Psoas muscle (tissue), 8 donors: ENCODE results near the gene COL17A1. TPM values are rescaled to one million over a fixed set of nuclear protein-coding genes. Genes with fewer than 3 reads are reported as not detected.

Source experiments
- ATAC-seq, 4 donors: fragments of 200-7000 bp; cut with Tn5 transposase; one replicate each; pipeline ENCODE4 v1.9.1; 2020; ENCODE audit warnings: moderate library complexity in 3 of 4, mild to moderate bottlenecking in 2 of 4
- DNase-seq, 2 donors: peaks; one replicate each; pipeline ENCODE4 v3.0.0-alpha.2; 2020
- H3K27ac ChIP-seq: fragments of 200-600 bp; one replicate; pipeline ENCODE4 v1.8.0; 2022
- H3K27me3 ChIP-seq, 3 donors: fragments of 200-600 bp in 1 of 3; one replicate each; pipeline versions ENCODE4 v1.6.1 to v1.8.0; 2013 to 2022; ENCODE audit warnings: low read length in 2 of 3, mild to moderate bottlenecking in 2 of 3, moderate library complexity in 1 of 3; ENCODE audit not compliant: insufficient read depth in 3 of 3
- H3K36me3 ChIP-seq, 2 donors: fragments of 200-600 bp in 1 of 2; one replicate each; pipeline versions ENCODE4 v1.6.1 to v1.8.0; 2013 to 2022; ENCODE audit warnings: low read depth in 1 of 2, mild to moderate bottlenecking in 1 of 2, moderate library complexity in 1 of 2; ENCODE audit not compliant: insufficient read depth in 1 of 2
- H3K4me1 ChIP-seq: fragments of 200-600 bp; one replicate; pipeline ENCODE4 v1.8.0; 2022
- H3K4me3 ChIP-seq: fragments of 200-600 bp; one replicate; pipeline ENCODE4 v1.8.0; 2022; ENCODE audit warnings: mild to moderate bottlenecking
- H3K9me3 ChIP-seq: fragments of 200-600 bp; one replicate; pipeline ENCODE4 v1.8.0; 2022
- WGBS, 3 donors: extraction: QIAGEN DNeasy Blood & Tissue Kit; methylation state at CpG; one replicate each; pipeline versions ENCODE4 v1.1.6 to v1.1.7; 2013; 5-methylcytosine and 5-hydroxymethylcytosine counted together
- intact Hi-C, 2 donors: fragments of 100-400 bp; cut with DNase I; formaldehyde crosslinking; loops; one replicate each; pipeline versions ENCODE4 v1.11.0 to v1.14.2; 2022
- polyA plus RNA-seq, 3 donors: library from polyadenylated mRNA; stranded (reverse); fragments of 200-250 nt; gene quantifications; one replicate each; pipeline ENCODE4 v1.2.3, GENCODE V29; 2013
- total RNA-seq, 4 donors: library from RNA; stranded (reverse); fragmentation: NEBNext Ultra II Directional in 2 of 4; extraction: Animal tissue kit (Norgen Biotek cat#: 25700) in 2 of 4; gene quantifications; one replicate each; pipeline versions ENCODE4 v1.2.1 to v1.2.4, GENCODE V29; 2021 to 2023
- TF ChIP-seq, protein P1 (sequence below): fragments of 200-600 bp; IDR thresholded peaks from one replicate; pipeline ENCODE4 v1.8.0; 2022; ENCODE audit warnings: antibody characterized with exemption
- donor health status: healthy with polysubstance abuse.
- donor health status: DM: no; HTN: no; CAD: no; lungs with moderate emphysema.
- donor health status: Bipolar disorder and iron deficiency.
- donor health status: healthy.
- donor health status: DM: yes; HTN: yes; CAD: no.
- donor health status: DM: no; HTN: no; CAD: no.
- donor health status: DM: no; HTN: no; CAD: no.
- donor health status: DM: yes; HTN: yes; CAD: no.

The COL17A1 gene
- total and polyA plus RNA-seq, 7 donors, result 0.01 to 0.18 (median 0.06) TPM; not detected in 3

DNA sequence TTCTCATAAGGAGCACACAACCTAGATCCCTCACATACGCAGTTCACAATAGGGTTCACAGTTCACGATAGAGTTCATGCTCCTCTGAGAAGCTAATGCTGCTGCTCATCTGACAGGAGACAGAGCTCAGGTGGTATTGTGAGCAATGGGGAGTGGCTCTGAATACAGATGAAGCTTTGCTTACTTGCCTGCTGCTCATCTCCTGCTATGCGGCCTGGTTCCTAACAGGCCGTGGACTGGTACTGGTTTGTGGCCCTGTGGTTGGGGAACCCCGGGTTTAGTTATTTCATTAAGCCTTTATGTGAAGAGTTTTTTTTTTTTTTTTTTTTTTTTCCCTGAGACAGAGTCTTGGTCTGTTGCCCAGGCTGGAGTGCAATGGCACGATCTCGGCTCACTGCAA lies 99.3 kb downstream of the COL17A1 start:
- H3K4me3 ChIP-seq, result no peak overlapping the region
- intact Hi-C loops, result no loop called here
- DNase-seq (no peak), ATAC-seq (no peak)
- 91 to 92% (median 91%) methylated on average over 7 of the region's 7 CpGs for WGBS, 3 donors
- no peaks in the 10 kb centered on the region for H3K27me3 ChIP-seq
- H3K4me1 ChIP-seq, result peaks cover 27% of the 10 kb centered on the region
- no peak overlapping the region for H3K27ac ChIP-seq
- H3K36me3 ChIP-seq, result peaks cover 0 to 9% of the 10 kb centered on the region in 2 donors
- TF ChIP-seq, protein P1, sequence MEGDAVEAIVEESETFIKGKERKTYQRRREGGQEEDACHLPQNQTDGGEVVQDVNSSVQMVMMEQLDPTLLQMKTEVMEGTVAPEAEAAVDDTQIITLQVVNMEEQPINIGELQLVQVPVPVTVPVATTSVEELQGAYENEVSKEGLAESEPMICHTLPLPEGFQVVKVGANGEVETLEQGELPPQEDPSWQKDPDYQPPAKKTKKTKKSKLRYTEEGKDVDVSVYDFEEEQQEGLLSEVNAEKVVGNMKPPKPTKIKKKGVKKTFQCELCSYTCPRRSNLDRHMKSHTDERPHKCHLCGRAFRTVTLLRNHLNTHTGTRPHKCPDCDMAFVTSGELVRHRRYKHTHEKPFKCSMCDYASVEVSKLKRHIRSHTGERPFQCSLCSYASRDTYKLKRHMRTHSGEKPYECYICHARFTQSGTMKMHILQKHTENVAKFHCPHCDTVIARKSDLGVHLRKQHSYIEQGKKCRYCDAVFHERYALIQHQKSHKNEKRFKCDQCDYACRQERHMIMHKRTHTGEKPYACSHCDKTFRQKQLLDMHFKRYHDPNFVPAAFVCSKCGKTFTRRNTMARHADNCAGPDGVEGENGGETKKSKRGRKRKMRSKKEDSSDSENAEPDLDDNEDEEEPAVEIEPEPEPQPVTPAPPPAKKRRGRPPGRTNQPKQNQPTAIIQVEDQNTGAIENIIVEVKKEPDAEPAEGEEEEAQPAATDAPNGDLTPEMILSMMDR, result no peak
- H3K9me3 ChIP-seq, result no peaks in the 10 kb centered on the region

- Histone ChIP-seq H3K4me3 (no peak overlapping the region), H3K27me3 (no peaks in the 10 kb centered on the region), H3K27ac (no peak overlapping the region), H3K4me1 (peaks cover 27% of the 10 kb centered on the region), H3K9me3 (no peaks in the 10 kb centered on the region), H3K36me3 (peaks cover 0 to 2% of the 10 kb centered on the region in 2 donors)
- DNase-seq (no peak), ATAC-seq (no peak)
- intact Hi-C loops, result no loop called here
- TF ChIP-seq, protein P1, result no peak
Observed at GRCh38 chr10:103985726-103986125, 100.0 kb downstream of the COL17A1 start.

DNA sequence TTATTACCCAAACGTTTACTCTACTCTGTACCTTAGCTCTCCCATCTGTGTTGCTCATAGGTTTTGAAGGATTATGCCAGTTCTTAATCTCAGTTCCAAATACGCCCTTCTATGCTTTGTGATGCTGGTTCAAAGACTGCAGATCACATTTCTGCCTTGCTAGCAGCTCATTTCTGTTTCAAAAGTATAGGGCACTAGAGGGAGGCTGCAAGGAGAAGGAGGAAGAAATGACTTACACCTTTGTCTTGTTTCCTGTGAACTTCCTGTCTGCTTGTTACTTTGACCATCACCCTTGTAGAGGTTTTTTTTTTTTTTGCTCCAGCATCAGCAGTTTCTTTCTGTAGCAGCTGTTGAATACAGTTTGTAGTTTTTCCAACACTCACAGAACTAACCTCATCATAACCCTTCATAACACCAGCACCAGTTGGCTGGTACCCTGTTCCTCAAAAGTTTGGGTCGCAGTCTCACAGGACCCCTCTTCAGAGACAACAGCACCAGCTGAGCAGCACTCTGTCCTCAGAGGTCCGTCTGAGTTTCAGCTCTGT lies 102.2 kb downstream of the COL17A1 start:
- Histone ChIP-seq H3K4me1 (peaks cover 29% of the 10 kb centered on the region), H3K27ac (no peak overlapping the region), H3K27me3 (no peaks in the 10 kb centered on the region), H3K4me3 (no peak overlapping the region), H3K36me3 (no peaks in the 10 kb centered on the region), H3K9me3 (no peaks in the 10 kb centered on the region)
- ATAC-seq (peak in 3 of 4 donors; percentile 24 to 56 (median 25)), DNase-seq (no peak)
- TF ChIP-seq, protein P1, result no peak
- intact Hi-C loops, result no loop called here
- WGBS, 3 donors, result 25 to 39% (median 25%) methylated on average over 4 of the region's 4 CpGs

DNA sequence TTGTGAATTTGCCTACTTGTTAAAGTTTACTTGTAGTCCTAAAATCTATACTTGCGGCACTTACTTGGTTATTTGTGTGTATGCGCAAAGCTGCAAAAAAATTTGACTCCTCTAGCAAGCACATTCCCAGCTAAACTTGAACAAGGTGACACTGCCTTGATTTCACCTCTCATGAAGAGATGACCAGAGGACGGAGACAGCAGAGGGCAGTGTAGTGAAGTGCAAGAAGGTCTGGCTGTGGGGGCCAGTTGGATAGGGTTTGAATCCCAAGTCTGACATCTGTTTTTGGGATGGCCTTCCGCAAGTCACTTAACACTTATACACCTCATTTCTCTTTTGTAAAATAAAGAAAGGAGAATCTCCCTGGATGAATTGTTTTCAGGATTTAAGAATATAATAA lies 103.0 kb downstream of the COL17A1 start:
- TF ChIP-seq, protein P1, result peak; percentile 11
- 94 to 95% (median 95%) methylated on average over 4 of the region's 4 CpGs for WGBS, 3 donors
- Histone ChIP-seq H3K4me3 (no peak overlapping the region), H3K4me1 (peaks cover 28% of the 10 kb centered on the region), H3K27me3 (no peaks in the 10 kb centered on the region), H3K9me3 (no peaks in the 10 kb centered on the region), H3K27ac (no peak overlapping the region), H3K36me3 (no peaks in the 10 kb centered on the region)
- DNase-seq, result no peak
- intact Hi-C loops, result no loop called here
- peak in 2 of 4 donors; percentile 60 to 65 for ATAC-seq

Other genes with a start within 250 kb of the COL17A1 start
- gene SH3PXD2A, start 230.3 kb downstream of the COL17A1 start, total RNA-seq, result 10 to 100 TPM; 10.6 to 57.7 (median 31.4) TPM
- gene SH3PXD2A, start 230.3 kb downstream of the COL17A1 start, polyA plus RNA-seq, result 1 to 10 TPM; 3.0 to 5.9 (median 4.1) TPM
- gene STN1, start 167.7 kb downstream of the COL17A1 start, total RNA-seq, result 10 to 100 TPM; 15.4 to 22.7 (median 18.8) TPM
- 10 to 100 TPM; 15.3 to 19.8 (median 15.9) TPM for gene STN1, start 167.7 kb downstream of the COL17A1 start, polyA plus RNA-seq
- gene SLK, start 118.7 kb downstream of the COL17A1 start, total RNA-seq, result 10 to 100 TPM; 36.6 to 48.6 (median 41.0) TPM
- 10 to 100 TPM; 15.5 to 35.7 (median 22.6) TPM for gene SLK, start 118.7 kb downstream of the COL17A1 start, polyA plus RNA-seq
- gene SFR1, start 36.3 kb upstream of the COL17A1 start, total RNA-seq, result 1 to 10 TPM; 3.5 to 5.6 (median 3.9) TPM
- 1 to 10 TPM; 4.1 to 9.6 (median 5.5) TPM for gene SFR1, start 36.3 kb upstream of the COL17A1 start, polyA plus RNA-seq
- gene CFAP43, start 146.5 kb upstream of the COL17A1 start, total RNA-seq, result under 1 TPM in 1 of 4 donors, not detected in 3; 0.04 TPM
- gene CFAP43, start 146.5 kb upstream of the COL17A1 start, polyA plus RNA-seq, result under 1 TPM in 2 of 3 donors, not detected in 1; 0.11 to 0.44 TPM
- gene GSTO1, start 169.0 kb upstream of the COL17A1 start, total RNA-seq, result 100 to 1,000 TPM in 3 of 4 donors, 10 to 100 TPM in 1; 95.9 to 222 (median 114) TPM
- gene GSTO1, start 169.0 kb upstream of the COL17A1 start, polyA plus RNA-seq, result 100 to 1,000 TPM in 2 of 3 donors, 10 to 100 TPM in 1; 73.7 to 742 (median 120) TPM
- 1 to 10 TPM; 1.2 to 3.3 (median 2.0) TPM for gene GSTO2, start 183.3 kb upstream of the COL17A1 start, total RNA-seq
- gene GSTO2, start 183.3 kb upstream of the COL17A1 start, polyA plus RNA-seq, result 1 to 10 TPM in 2 of 3 donors, under 1 TPM in 1; 0.23 to 4.6 (median 1.1) TPM